Panc1 (cell line): ENCODE data around the gene FLVCR2. TPM values are rescaled to one million over a fixed set of nuclear protein-coding genes. Genes with fewer than 3 reads are reported as not detected.

Experiments
- ATAC-seq: fragments of 200-7000 bp; cut with Tn5 transposase; 2 replicates; pipeline ENCODE4 v1.9.1; 2020; ENCODE audit warnings: mild to moderate bottlenecking, moderate library complexity
- BruUV-seq: library from RNA; stranded (reverse); fragments of 400-500 nt; replicated peaks from 2 replicates; lab custom pipeline; 2021; lab: Mats Ljungman, UMichigan
- CTCF ChIA-PET: fragments of 300-600 bp; sonication (Branson Sonifier 250); formaldehyde crosslinking; loops from one replicate; lab custom pipeline; 2022; ENCODE audit warnings: antibody characterized with exemption; lab: Charles Lee
- POLR2A ChIA-PET: fragments of 300-600 bp; sonication (Branson Sonifier 250); formaldehyde crosslinking; loops from one replicate; lab custom pipeline; 2022; ENCODE audit warnings: antibody characterized with exemption; lab: Charles Lee
- DNase-seq: peaks from one replicate; pipeline ENCODE4 v3.0.0-alpha.2; 2010; ENCODE audit warnings: low read depth, low spot score
- H3K27ac ChIP-seq: 2 replicates; pipeline ENCODE4 v1.5.1; 2011; ENCODE audit warnings: mild to moderate bottlenecking, low read length, inconsistent platforms
- H3K27me3 ChIP-seq: fragments of 200-500 bp; sonication (Bioruptor generic); 2 replicates; pipeline ENCODE4 v1.6.0; 2014; ENCODE audit warnings: low read length, inconsistent platforms; ENCODE audit not compliant: control insufficient read depth, insufficient read depth
- H3K36me3 ChIP-seq: fragments of 200-500 bp; sonication (Bioruptor generic); 2 replicates; pipeline ENCODE4 v1.5.1; 2014; ENCODE audit warnings: inconsistent platforms, mild to moderate bottlenecking, low read length, moderate library complexity; ENCODE audit not compliant: control insufficient read depth, insufficient read depth
- H3K4me1 ChIP-seq: 2 replicates; pipeline ENCODE4 v1.5.1; 2011; ENCODE audit warnings: inconsistent platforms, mild to moderate bottlenecking, low read length, moderate library complexity; ENCODE audit not compliant: control insufficient read depth, insufficient read depth
- H3K4me3 ChIP-seq, 2 experiments: 2 replicates each; pipeline ENCODE4 v1.5.1; 2011 to 2012; ENCODE audit warnings: low read depth in 2 of 2, low read length in 2 of 2, mild to moderate bottlenecking in 2 of 2, inconsistent platforms in 1 of 2, moderate library complexity in 1 of 2
- H3K9me3 ChIP-seq: fragments of 200-500 bp; sonication (Bioruptor generic); 2 replicates; pipeline ENCODE4 v1.5.1; 2014; ENCODE audit warnings: low read depth, mild to moderate bottlenecking, inconsistent platforms, low read length, moderate library complexity; ENCODE audit not compliant: control insufficient read depth, insufficient read depth
- POLR2AphosphoS5 ChIP-seq: IDR thresholded peaks from 2 replicates; pipeline ENCODE4 v1.6.1; 2012; ENCODE audit warnings: mild to moderate bottlenecking, low read depth, low read length, moderate library complexity
- REST ChIP-seq, 2 experiments: IDR thresholded peaks; 2 replicates each; pipeline ENCODE4 v1.6.1; 2011 to 2012; ENCODE audit warnings: low read depth in 2 of 2, control low read depth in 1 of 2, low read length in 1 of 2, mild to moderate bottlenecking in 1 of 2, moderate library complexity in 1 of 2; ENCODE audit not compliant: insufficient read depth in 1 of 2
- SIN3A ChIP-seq: IDR thresholded peaks from 2 replicates; pipeline ENCODE4 v1.6.1; 2012; ENCODE audit warnings: low read depth, mild to moderate bottlenecking, low read length, moderate library complexity, borderline replicate concordance; ENCODE audit not compliant: insufficient read depth
- TCF7L2 ChIP-seq: IDR thresholded peaks from 2 replicates; pipeline ENCODE4 v1.6.1; 2011; ENCODE audit warnings: mild to moderate bottlenecking, low read depth, low read length, inconsistent platforms
- in situ Hi-C: cut with HindIII; loops from 2 replicates; pipeline ENCODE4 v1.10.0; 2016; ENCODE audit warnings: low sequenced_read_pairs, low pct_unique_long_range_greater_than_20kb
- intact Hi-C: fragments of 100-400 bp; cut with micrococcal nuclease; formaldehyde crosslinking; loops from one replicate; pipeline ENCODE4 v1.10.0; 2022; ENCODE audit not compliant: unreplicated experiment
- total RNA-seq: library from RNA; stranded (reverse); gene quantifications from one replicate; pipeline ENCODE4 v1.2.1, GENCODE V29; 2021; ENCODE audit not compliant: unreplicated experiment
- TF ChIP-seq, protein P1 (sequence below): fragments of 450-650 bp; IDR thresholded peaks from 2 replicates; pipeline ENCODE4 v1.5.1; 2017; ENCODE audit warnings: mild to moderate bottlenecking

The FLVCR2 gene
- total RNA-seq, 1 experiment from 2014 or later: 9.7 TPM

DNA sequence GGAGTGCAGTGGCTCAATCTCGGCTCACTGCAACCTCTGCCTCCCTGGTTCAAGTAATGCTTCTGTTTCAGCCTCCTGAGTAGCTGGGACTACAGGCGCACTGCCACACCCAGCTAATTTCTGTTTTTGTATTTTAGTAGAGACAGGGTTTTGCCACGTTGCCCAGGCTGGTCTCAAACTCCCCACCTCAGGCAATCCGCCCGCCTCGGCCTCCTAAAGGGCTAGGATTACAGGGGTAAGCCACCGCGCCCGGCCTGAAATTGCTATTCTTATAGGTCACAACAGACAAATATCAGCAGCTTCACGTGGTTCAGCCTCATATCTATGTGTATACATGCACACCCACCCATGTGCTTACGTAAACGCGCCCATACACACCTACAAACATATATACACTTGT, 32.5 kb upstream of the FLVCR2 start:
- DNase-seq (no peak), ATAC-seq (no peak)
- no peaks in the 10 kb centered on the region for H3K27me3 ChIP-seq
- no peaks in the 10 kb centered on the region for H3K36me3 ChIP-seq
- ChIA-PET POLR2A (no interaction called here), CTCF (no interaction called here)
- no TSS peak for BruUV-seq
- no peaks in the 10 kb centered on the region for H3K4me1 ChIP-seq
- TF ChIP-seq POLR2AphosphoS5 (no peak), TCF7L2 (no peak), REST (IDR thresholded peaks at IDR 0.05; ENCODE audit: insufficient read depth in 1 of 2, low read depth in 2 of 2, low read length in 1 of 2) (no peak), SIN3A (no peak)
- TF ChIP-seq, protein P1, sequence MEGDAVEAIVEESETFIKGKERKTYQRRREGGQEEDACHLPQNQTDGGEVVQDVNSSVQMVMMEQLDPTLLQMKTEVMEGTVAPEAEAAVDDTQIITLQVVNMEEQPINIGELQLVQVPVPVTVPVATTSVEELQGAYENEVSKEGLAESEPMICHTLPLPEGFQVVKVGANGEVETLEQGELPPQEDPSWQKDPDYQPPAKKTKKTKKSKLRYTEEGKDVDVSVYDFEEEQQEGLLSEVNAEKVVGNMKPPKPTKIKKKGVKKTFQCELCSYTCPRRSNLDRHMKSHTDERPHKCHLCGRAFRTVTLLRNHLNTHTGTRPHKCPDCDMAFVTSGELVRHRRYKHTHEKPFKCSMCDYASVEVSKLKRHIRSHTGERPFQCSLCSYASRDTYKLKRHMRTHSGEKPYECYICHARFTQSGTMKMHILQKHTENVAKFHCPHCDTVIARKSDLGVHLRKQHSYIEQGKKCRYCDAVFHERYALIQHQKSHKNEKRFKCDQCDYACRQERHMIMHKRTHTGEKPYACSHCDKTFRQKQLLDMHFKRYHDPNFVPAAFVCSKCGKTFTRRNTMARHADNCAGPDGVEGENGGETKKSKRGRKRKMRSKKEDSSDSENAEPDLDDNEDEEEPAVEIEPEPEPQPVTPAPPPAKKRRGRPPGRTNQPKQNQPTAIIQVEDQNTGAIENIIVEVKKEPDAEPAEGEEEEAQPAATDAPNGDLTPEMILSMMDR: no peak
- intact Hi-C loops: no loop called here
- H3K27ac ChIP-seq: no peak overlapping the region
- no peak overlapping the region for H3K4me3 ChIP-seq
- H3K9me3 ChIP-seq: no peaks in the 10 kb centered on the region
- in situ Hi-C loops: no loop called here

- no peaks in the 10 kb centered on the region for H3K27me3 ChIP-seq
- no peak for DNase-seq
- ATAC-seq: no peak
- ChIA-PET POLR2A (no interaction called here), CTCF (no interaction called here)
- H3K36me3 ChIP-seq: no peaks in the 10 kb centered on the region
- in situ Hi-C loops (no loop called here), intact Hi-C loops (no loop called here)
- no peak overlapping the region for H3K27ac ChIP-seq
- H3K4me3 ChIP-seq: no peak overlapping the region
- H3K4me1 ChIP-seq: no peaks in the 10 kb centered on the region
- H3K9me3 ChIP-seq: no peaks in the 10 kb centered on the region
- BruUV-seq: no TSS peak
- TF ChIP-seq, protein P1: no peak
- no peak for TF ChIP-seq REST (IDR thresholded peaks at IDR 0.05; ENCODE audit: insufficient read depth in 1 of 2, low read depth in 2 of 2, low read length in 1 of 2)
- TF ChIP-seq TCF7L2: no peak
- TF ChIP-seq POLR2AphosphoS5: no peak
- TF ChIP-seq SIN3A: no peak
Observed at GRCh38 chr14:75547552-75548250, 30.7 kb upstream of the FLVCR2 start.
